Right atrium auricular region (tissue), 2 donors: ENCODE data around the gene NUP153. TPM values are rescaled to one million over a fixed set of nuclear protein-coding genes. Genes with fewer than 3 reads are reported as not detected.

Experiments used
- DNase-seq: peaks from one replicate; pipeline ENCODE4 v3.0.0-alpha.2; 2019; ENCODE audit warnings: low spot score
- H3K27ac ChIP-seq, 2 donors: fragments of 200-600 bp; sonication (generic); 1 replicate in 1 of 2; 2 replicates in 1 of 2; pipeline ENCODE4 v1.5.1; 2016 to 2019
- H3K27me3 ChIP-seq, 2 donors: fragments of 200-600 bp; sonication (generic); one replicate each; pipeline versions ENCODE4 v1.5.1 to v1.6.0; 2017 to 2019
- H3K36me3 ChIP-seq: fragments of 200-600 bp; sonication (generic); one replicate; pipeline ENCODE4 v1.5.1; 2016
- H3K4me1 ChIP-seq, 2 donors: fragments of 200-600 bp; sonication (generic); one replicate each; pipeline versions ENCODE4 v1.5.1 to v1.6.0; 2017 to 2019
- H3K4me3 ChIP-seq, 2 donors: fragments of 200-600 bp; sonication (generic); 1 replicate in 1 of 2; 2 replicates in 1 of 2; pipeline ENCODE4 v1.5.1; 2017 to 2019; ENCODE audit warnings: mild to moderate bottlenecking in 1 of 2, moderate library complexity in 1 of 2
- H3K9me3 ChIP-seq, 2 donors: fragments of 200-600 bp; sonication (generic); one replicate each; pipeline ENCODE4 v1.5.1; 2019
- total RNA-seq, 2 donors: library from RNA; depleted of rRNA; stranded (reverse); fragments of >200 nt; gene quantifications; one replicate each; pipeline ENCODE4 v1.1.0, GENCODE V29; 2016
- TF ChIP-seq, protein P1 (sequence below), 2 donors: fragments of 200-600 bp; sonication (generic); IDR thresholded peaks; one replicate each; pipeline ENCODE4 v1.5.1; 2019; ENCODE audit warnings: antibody characterized with exemption in 2 of 2

The NUP153 gene
- total RNA-seq, 2 donors from 2014 or later = 23.1 to 28.5 TPM

DNA sequence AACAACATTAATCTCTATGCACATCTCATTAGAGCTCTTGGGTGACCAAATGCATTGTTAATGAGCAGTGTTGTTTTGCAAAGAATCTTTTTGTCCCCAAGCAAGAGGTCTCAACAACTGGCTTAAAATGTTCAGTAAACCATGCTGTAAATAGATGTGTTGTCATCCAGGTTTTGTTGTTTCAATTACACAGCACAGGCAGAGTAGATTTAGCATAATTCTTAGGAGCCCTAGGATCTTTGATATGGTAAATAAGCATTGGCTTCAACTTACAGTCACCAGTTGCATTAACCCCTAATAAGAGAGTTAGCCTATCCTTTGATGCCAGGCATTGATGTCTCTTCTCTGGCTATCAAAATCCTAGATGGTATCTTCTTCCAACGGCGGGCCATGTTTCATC lies 23.3 kb downstream of the NUP153 start:
- TF ChIP-seq, protein P1, sequence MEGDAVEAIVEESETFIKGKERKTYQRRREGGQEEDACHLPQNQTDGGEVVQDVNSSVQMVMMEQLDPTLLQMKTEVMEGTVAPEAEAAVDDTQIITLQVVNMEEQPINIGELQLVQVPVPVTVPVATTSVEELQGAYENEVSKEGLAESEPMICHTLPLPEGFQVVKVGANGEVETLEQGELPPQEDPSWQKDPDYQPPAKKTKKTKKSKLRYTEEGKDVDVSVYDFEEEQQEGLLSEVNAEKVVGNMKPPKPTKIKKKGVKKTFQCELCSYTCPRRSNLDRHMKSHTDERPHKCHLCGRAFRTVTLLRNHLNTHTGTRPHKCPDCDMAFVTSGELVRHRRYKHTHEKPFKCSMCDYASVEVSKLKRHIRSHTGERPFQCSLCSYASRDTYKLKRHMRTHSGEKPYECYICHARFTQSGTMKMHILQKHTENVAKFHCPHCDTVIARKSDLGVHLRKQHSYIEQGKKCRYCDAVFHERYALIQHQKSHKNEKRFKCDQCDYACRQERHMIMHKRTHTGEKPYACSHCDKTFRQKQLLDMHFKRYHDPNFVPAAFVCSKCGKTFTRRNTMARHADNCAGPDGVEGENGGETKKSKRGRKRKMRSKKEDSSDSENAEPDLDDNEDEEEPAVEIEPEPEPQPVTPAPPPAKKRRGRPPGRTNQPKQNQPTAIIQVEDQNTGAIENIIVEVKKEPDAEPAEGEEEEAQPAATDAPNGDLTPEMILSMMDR (IDR thresholded peaks at IDR 0.05) = no peak
- no peaks in the 10 kb centered on the region for H3K27me3 ChIP-seq
- no peak overlapping the region for H3K4me3 ChIP-seq
- no peak overlapping the region for H3K27ac ChIP-seq
- peaks cover 24% of the 10 kb centered on the region for H3K36me3 ChIP-seq
- DNase-seq = no peak
- H3K9me3 ChIP-seq = no peaks in the 10 kb centered on the region
- peaks cover 0 to 2% of the 10 kb centered on the region in 2 donors for H3K4me1 ChIP-seq

DNA sequence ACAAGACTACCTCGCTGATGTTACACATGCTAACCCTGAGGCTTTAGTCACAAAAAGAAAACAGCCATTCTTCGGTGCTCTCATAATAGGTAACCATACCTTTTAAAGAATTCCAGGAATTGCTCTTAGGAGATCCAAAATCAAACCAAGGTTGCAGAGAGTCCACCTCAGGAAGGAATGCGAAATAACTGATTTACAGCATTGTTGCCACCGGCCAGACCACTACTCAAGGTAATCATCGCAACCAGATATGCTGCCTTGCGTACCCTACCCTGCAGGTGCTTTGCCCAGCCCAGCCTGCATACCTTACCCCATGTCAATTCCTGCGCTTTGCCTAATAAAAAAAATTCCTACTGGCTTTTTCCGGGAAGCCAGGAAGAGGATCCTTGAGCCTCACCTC lies 27.0 kb downstream of the NUP153 start:
- Histone ChIP-seq H3K27ac (no peak overlapping the region), H3K9me3 (no peaks in the 10 kb centered on the region), H3K4me3 (no peak overlapping the region), H3K27me3 (no peaks in the 10 kb centered on the region), H3K4me1 (no peaks in the 10 kb centered on the region), H3K36me3 (peaks cover 8% of the 10 kb centered on the region)
- no peak for DNase-seq
- TF ChIP-seq, protein P1 (IDR thresholded peaks at IDR 0.05) = no peak

DNA sequence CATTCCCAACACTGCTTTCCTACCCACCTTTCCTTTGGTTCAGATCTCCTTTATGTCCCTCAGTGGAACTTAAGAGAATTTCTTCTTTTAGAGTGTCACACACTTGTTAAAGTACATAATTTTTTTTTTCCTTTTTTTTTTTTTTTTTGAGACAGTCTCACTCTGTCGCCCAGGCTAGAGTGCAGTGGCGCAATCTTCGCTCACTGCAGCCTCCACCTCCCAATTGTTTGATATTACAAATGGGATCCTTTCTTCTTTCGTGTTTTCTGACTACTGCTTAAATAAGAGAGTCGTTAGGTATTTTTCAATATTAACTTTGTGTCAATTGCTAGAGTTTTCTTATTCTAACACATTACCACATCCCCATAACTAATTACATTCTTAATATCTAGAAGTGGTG lies 29.1 kb downstream of the NUP153 start:
- H3K9me3 ChIP-seq = no peaks in the 10 kb centered on the region
- H3K27me3 ChIP-seq = no peaks in the 10 kb centered on the region
- H3K4me1 ChIP-seq = no peaks in the 10 kb centered on the region
- no peak for DNase-seq
- no peak overlapping the region for H3K27ac ChIP-seq
- H3K4me3 ChIP-seq = no peak overlapping the region
- peaks cover 22% of the 10 kb centered on the region for H3K36me3 ChIP-seq
- TF ChIP-seq, protein P1 (IDR thresholded peaks at IDR 0.05) = no peak

DNA sequence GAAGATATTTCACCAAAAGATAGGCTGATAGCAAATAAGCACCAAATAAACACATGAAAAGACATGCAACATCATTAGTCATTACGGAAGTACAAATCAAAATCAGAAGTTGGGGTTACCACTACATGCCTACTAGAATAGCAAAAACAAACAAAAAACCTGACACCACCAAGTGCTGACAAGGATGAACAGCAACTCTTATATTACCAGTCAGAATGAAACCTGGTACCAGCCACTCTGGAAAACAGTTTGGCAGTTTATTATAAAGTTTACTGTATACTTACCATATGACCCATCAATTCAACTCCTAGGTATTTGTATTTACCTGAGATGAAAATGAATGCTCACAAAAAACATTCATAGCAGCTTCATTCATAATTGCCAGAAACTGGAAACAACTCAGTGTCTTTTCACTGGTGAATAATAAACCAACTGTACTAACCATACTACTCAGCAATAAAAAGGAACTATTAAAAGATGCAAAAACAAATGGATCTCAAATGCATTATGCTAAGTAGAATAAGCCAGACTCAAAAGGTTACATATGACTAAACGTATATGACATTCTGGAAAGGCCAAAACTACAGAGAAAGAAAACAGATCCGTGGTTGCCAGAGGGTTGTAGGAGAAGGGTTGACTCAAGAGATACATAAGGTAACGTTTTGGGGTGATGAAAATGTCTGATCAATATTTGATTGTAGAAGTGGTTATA lies 33.0 kb downstream of the NUP153 start:
- H3K27me3 ChIP-seq = no peaks in the 10 kb centered on the region
- no peaks in the 10 kb centered on the region for H3K9me3 ChIP-seq
- H3K27ac ChIP-seq = no peak overlapping the region
- no peak for DNase-seq
- H3K36me3 ChIP-seq = peaks cover 42% of the 10 kb centered on the region
- H3K4me3 ChIP-seq = no peak overlapping the region
- TF ChIP-seq, protein P1 (IDR thresholded peaks at IDR 0.05) = no peak
- H3K4me1 ChIP-seq = no peaks in the 10 kb centered on the region

DNA sequence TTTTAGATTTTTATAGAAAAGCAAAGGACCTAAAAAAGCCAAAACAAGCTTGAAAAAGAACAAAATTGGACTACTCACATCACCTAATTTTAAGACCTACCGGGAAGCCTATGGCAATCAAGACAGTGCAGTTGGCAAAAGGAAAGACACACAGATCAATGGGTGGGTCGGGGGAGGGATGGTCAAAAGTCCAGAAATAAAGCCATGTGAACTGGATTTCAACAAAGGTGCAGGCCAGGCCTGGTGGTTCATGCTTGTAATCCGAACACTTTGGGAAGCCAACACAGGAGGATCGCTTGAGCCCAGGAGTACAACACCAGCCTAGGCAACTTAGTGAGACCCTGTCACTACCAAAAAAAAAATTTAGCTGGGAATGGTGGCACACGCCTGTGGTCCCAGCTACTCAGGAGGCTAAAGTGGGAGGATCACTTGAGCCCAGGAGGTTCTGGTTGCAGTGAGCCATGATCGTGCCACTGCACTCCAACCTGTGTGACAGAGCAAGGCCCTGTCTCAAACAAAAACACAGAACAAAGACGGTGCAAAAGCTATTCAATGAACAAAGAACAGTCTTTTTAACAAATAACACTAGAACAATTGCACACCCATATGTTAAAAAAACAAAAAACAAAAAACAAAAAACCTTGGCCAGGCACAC lies 34.5 kb downstream of the NUP153 start:
- DNase-seq = no peak
- H3K27ac ChIP-seq = no peak overlapping the region
- H3K4me3 ChIP-seq = no peak overlapping the region
- TF ChIP-seq, protein P1 (IDR thresholded peaks at IDR 0.05) = no peak
- no peaks in the 10 kb centered on the region for H3K4me1 ChIP-seq
- no peaks in the 10 kb centered on the region for H3K27me3 ChIP-seq
- H3K9me3 ChIP-seq = no peaks in the 10 kb centered on the region
- peaks cover 55% of the 10 kb centered on the region for H3K36me3 ChIP-seq
